Mononuclear cell (primary cell): ENCODE results near the gene SRA1. TPM values are rescaled to one million over a fixed set of nuclear protein-coding genes. Genes with fewer than 3 reads are reported as not detected.
"Not testable (repeated sequence)": the region's sequence is repeated elsewhere in the genome, so short reads cannot be mapped to it uniquely, and the experiment has no call there.

Experiments used
- H3K27me3 ChIP-seq: 2 replicates; pipeline ENCODE4 v1.6.0; 2011; ENCODE audit warnings: low read length, control low read depth; ENCODE audit not compliant: insufficient read depth
- H3K4me1 ChIP-seq: 2 replicates; pipeline ENCODE4 v1.5.1; 2011; ENCODE audit warnings: mild to moderate bottlenecking, low read length, control low read depth; ENCODE audit not compliant: insufficient read depth
- H3K4me3 ChIP-seq: 2 replicates; pipeline ENCODE4 v1.5.1; 2011; ENCODE audit warnings: mild to moderate bottlenecking, low read length, moderate library complexity
- H3K9me3 ChIP-seq: 2 replicates; pipeline ENCODE4 v1.5.1; 2011; ENCODE audit warnings: low read depth, mild to moderate bottlenecking, control low read depth, low read length
- total RNA-seq: library from RNA; depleted of rRNA; stranded (reverse); fragments of >200 nt; gene quantifications from one replicate; pipeline ENCODE4 v1.2.3, GENCODE V29; 2012

Gene SRA1
- total RNA-seq, 1 donor: 21.2 TPM

DNA sequence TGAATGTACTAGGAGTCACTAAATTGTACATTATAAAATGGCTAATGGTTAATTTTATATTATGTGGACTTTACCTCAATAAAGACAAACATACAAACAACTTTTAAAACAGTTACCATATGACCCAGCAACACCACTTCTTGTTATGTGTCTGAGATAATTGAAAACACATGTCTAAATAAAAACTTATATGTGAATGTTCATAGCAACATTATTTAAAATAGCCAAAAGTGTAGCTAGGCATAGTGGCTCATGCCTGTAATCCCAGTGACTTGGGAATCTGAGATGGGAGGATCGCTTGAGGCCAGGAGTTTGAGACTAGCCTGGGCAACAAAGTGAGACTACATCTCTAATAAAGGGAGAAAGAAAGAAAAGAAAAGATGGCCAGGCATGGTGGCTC lies 30.2 kb upstream of the SRA1 start:
- Histone ChIP-seq H3K4me1 (peaks cover 33% of the 10 kb centered on the region), H3K4me3 (no peak overlapping the region), H3K9me3 (no peaks in the 10 kb centered on the region), H3K27me3 (no peaks in the 10 kb centered on the region)

DNA sequence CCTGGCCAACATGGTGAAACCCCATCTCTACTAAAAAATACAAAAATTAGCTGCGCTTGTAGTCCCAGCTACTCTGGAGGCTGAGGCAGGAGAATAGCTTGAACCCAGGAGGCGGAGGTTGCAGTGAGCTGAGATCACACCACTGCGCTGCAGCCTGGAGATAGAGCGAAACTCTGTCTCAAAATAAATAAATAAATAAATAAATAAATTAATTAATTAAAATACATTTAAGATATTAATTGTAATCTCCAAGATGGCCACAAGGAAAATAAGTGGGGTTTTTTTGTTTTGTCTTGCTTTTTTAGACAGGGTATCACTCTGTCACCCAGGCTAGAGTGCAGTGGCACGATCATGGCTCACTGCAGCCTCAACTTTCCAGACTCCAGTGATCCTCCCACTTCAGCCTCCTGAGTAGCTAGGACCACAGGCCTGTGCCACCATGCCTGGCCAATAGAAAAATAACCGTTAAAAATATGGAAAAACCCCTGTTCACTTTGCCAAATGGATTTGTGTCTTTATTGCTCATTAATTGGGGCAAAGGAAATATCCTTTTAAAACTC lies 22.0 kb upstream of the SRA1 start:
- peaks cover 22% of the 10 kb centered on the region for H3K4me1 ChIP-seq

DNA sequence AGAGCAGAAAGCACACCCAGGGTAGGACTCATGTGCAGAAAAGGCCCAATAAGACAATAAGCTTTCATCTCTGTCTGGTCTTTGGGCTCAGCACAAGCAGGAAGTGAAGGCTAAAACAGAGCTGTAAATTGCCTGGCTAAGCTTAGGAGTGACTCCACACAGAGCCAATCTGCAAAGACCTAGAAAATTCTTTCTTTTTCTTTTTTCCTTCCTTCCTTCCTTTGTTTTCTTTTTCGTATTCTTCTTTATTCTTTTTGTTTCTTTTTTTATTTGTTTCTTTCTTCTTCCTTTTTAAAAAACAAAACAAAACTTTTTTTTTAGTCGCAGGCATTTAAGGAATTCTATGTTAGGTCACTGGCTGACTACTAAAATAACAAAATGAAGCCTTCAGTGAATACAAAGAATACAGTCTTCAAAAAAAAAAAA lies 19.5 kb upstream of the SRA1 start:
- no peak overlapping the region for H3K4me3 ChIP-seq
- H3K9me3 ChIP-seq: no peaks in the 10 kb centered on the region
- H3K4me1 ChIP-seq: peaks cover 22% of the 10 kb centered on the region
- no peaks in the 10 kb centered on the region for H3K27me3 ChIP-seq

More for the DNA sequence above, 22.0 kb upstream of the SRA1 start:
- not testable (repeated sequence) for H3K9me3 ChIP-seq, H3K27me3 ChIP-seq, H3K4me3 ChIP-seq

- Histone ChIP-seq H3K4me1 (peaks cover 24% of the 10 kb centered on the region), H3K9me3 (no peaks in the 10 kb centered on the region), H3K27me3 (no peaks in the 10 kb centered on the region), H3K4me3 (no peak overlapping the region)
Observed at GRCh38 chr5:140575309-140575708, 18.0 kb upstream of the SRA1 start.

DNA sequence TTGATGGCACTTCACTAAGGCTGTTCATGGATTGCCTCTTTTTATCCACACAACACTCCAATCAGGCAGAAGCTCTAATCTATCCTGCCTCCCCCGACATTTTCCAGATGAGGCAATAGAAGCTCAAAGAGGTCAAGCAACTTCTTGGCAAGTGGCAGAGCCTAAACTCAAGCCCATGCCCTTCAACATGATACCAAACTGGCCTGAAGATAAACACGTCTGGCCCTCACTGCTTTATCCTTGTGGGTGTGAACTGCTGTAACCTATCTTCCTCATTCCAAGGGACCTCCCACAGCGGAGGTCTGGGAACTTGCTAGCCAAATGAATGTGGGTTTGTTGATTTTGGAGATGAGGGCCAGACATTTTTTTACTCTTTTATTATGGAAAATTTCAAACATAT lies 16.9 kb upstream of the SRA1 start:
- Histone ChIP-seq H3K9me3 (no peaks in the 10 kb centered on the region), H3K27me3 (no peaks in the 10 kb centered on the region), H3K4me3 (no peak overlapping the region), H3K4me1 (peaks cover 35% of the 10 kb centered on the region)

GRCh38 chr5:140573683-140574082 lies 16.4 kb upstream of the SRA1 start:
- peaks cover 40% of the 10 kb centered on the region for H3K4me1 ChIP-seq

GRCh38 chr5:140571105-140571504 lies 13.8 kb upstream of the SRA1 start:
- no peaks in the 10 kb centered on the region for H3K27me3 ChIP-seq
- H3K4me3 ChIP-seq: no peak overlapping the region
- H3K4me1 ChIP-seq: peaks cover 46% of the 10 kb centered on the region
- no peaks in the 10 kb centered on the region for H3K9me3 ChIP-seq

More at GRCh38 chr5:140573683-140574082, 16.4 kb upstream of the SRA1 start:
- Histone ChIP-seq H3K27me3 (no peaks in the 10 kb centered on the region), H3K4me3 (no peak overlapping the region), H3K9me3 (no peaks in the 10 kb centered on the region)

DNA sequence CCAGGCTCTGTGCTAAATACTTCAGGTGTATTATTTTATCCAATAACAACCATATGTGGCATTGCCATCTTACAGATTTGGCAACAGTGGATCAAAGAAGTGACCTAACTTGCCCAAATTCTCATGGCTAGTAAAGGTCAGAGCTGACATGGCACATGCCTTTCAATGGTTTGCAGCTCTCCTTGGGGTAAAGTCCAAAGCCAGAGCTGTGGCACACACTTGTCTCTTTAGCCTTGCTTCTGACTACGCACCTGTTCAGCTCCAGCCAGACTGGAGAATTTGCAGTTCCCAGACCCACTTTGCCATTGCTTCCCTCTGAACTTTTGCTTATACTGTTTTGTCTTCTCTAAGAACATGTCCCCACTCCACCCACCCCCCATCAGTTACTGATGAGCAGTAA lies 13.2 kb upstream of the SRA1 start:
- Histone ChIP-seq H3K9me3 (no peaks in the 10 kb centered on the region), H3K4me3 (no peak overlapping the region), H3K27me3 (no peaks in the 10 kb centered on the region), H3K4me1 (peaks cover 46% of the 10 kb centered on the region)

GRCh38 chr5:140570058-140570457 lies 12.8 kb upstream of the SRA1 start:
- Histone ChIP-seq H3K4me1 (peaks cover 46% of the 10 kb centered on the region), H3K4me3 (no peak overlapping the region), H3K9me3 (no peaks in the 10 kb centered on the region), H3K27me3 (no peaks in the 10 kb centered on the region)

DNA sequence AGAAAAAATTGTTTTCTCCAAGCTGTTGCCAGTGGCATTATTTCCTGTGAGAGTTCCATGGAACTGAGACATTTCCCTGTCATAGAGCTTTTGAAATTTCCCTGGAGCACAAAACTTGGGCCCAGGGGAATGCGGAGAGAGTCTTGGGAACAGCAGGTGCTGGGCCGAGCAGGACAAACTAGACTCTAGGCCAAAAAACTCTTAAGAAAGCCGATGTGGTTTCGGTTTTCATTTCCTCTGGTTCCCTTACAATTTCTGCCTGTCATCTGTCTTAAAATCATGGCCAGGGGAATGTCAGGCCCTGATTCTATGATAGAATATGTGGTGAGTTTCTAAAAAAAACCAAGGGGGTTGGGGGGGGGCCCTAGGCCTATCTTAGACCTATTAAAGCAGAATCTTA lies 11.9 kb upstream of the SRA1 start:
- Histone ChIP-seq H3K4me1 (peaks cover 49% of the 10 kb centered on the region), H3K4me3 (no peak overlapping the region), H3K9me3 (no peaks in the 10 kb centered on the region), H3K27me3 (no peaks in the 10 kb centered on the region)

DNA sequence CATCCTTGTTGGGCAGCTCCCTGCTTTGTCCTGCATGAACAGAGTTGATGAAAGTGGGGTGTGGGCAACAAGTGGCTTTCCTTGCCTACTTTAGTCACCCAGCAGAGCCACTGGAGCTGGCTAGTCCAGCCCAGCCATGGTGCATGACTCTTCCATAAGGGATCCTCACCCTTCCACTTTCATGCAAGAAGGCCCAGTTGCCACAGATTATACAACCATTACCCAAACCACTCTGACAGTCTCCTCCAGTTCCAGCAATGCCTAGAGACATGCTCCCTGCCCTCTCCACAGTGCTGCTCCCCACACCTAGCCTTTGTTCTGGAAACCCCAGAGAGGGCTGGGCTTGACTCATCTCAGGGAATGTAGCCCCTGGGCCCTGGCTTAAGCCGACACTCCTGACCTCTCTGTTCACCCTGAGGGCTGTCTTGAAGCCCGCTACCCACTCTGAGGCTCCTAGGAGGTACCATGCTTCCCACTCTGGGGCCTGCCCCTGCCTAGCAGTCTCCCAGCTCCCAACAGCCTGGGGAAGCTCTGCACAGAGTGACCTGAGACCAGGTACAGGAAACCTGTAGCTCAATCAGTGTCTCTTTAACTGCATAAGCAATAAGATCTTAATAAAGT lies 11.3 kb upstream of the SRA1 start:
- Histone ChIP-seq H3K4me1 (peaks cover 53% of the 10 kb centered on the region), H3K4me3 (no peak overlapping the region)

DNA sequence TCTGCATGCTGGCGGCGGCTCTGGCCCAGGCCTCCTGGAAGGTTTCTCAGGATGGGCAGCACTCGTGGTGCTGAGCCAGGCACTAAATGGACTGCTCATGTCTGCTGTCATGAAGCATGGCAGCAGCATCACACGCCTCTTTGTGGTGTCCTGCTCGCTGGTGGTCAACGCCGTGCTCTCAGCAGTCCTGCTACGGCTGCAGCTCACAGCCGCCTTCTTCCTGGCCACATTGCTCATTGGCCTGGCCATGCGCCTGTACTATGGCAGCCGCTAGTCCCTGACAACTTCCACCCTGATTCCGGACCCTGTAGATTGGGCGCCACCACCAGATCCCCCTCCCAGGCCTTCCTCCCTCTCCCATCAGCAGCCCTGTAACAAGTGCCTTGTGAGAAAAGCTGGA lies 10.6 kb upstream of the SRA1 start:
- Histone ChIP-seq H3K4me1 (peaks cover 58% of the 10 kb centered on the region), H3K9me3 (no peaks in the 10 kb centered on the region), H3K27me3 (no peaks in the 10 kb centered on the region), H3K4me3 (no peak overlapping the region)

More for the DNA sequence above, 11.3 kb upstream of the SRA1 start:
- no peaks in the 10 kb centered on the region for H3K27me3 ChIP-seq
- no peaks in the 10 kb centered on the region for H3K9me3 ChIP-seq

DNA sequence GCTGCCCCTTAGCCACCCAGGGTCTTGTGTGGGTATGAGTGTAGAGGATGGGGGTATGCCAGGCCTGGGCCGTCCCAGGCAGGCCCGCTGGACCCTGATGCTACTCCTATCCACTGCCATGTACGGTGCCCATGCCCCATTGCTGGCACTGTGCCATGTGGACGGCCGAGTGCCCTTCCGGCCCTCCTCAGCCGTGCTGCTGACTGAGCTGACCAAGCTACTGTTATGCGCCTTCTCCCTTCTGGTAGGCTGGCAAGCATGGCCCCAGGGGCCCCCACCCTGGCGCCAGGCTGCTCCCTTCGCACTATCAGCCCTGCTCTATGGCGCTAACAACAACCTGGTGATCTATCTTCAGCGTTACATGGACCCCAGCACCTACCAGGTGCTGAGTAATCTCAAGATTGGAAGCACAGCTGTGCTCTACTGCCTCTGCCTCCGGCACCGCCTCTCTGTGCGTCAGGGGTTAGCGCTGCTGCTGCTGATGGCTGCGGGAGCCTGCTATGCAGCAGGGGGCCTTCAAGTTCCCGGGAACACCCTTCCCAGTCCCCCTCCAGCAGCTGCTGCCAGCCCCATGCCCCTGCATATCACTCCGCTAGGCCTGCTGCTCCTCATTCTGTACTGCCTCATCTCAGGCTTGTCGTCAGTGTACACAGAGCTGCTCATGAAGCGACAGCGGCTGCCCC lies 10.0 kb upstream of the SRA1 start:
- Histone ChIP-seq H3K27me3 (no peaks in the 10 kb centered on the region), H3K4me1 (peaks cover 58% of the 10 kb centered on the region), H3K4me3 (no peak overlapping the region), H3K9me3 (no peaks in the 10 kb centered on the region)

DNA sequence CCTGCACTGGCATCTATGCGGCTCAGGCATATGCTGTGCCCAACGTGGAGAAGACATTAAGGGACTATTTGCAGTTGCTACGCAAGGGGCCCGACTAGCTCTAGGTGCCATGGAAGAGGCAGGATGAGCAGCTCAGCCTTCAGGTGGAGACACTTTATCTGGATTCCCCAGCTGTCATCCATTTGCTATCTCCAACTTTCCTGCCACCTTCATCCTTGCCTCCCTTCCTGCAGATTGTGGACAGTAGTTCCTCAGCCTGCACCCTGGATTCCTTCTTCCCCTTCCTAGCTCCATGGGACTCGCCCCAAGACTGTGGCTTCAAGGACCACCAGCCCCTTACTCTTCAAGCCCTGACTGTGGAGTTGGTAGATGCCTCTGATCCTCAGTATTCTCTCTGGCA lies 9.4 kb upstream of the SRA1 start:
- no peaks in the 10 kb centered on the region for H3K9me3 ChIP-seq
- peaks cover 58% of the 10 kb centered on the region for H3K4me1 ChIP-seq
- H3K27me3 ChIP-seq: no peaks in the 10 kb centered on the region
- H3K4me3 ChIP-seq: no peak overlapping the region

DNA sequence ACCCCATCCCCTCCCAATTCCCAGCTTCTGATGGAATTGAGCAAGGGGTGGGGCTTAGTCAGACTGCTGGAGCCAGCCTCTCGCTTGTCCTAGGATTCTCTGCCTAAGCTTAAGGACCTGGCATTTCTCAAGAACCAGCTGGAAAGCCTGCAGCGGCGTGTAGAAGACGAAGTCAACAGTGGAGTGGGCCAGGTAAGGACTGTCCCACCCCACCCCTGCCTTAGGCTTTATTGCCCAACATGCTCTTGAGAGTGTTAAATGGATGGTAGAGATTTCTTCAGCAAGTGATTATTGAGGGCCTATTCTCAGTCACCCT lies 8.5 kb upstream of the SRA1 start:
- no peak overlapping the region for H3K4me3 ChIP-seq
- no peaks in the 10 kb centered on the region for H3K9me3 ChIP-seq
- peaks cover 58% of the 10 kb centered on the region for H3K4me1 ChIP-seq
- no peaks in the 10 kb centered on the region for H3K27me3 ChIP-seq
